Globus pallidus (tissue), 1 donor: Measurements from ENCODE around the gene CD244.
"Not testable (repeated sequence)": the region's sequence is repeated elsewhere in the genome, so short reads cannot be mapped to it uniquely, and the experiment has no call there.

Experiments
- DNase-seq: peaks from one replicate; pipeline ENCODE4 v3.0.0-alpha.2; 2015; ENCODE audit warnings: low spot score

Gene CD244

DNA sequence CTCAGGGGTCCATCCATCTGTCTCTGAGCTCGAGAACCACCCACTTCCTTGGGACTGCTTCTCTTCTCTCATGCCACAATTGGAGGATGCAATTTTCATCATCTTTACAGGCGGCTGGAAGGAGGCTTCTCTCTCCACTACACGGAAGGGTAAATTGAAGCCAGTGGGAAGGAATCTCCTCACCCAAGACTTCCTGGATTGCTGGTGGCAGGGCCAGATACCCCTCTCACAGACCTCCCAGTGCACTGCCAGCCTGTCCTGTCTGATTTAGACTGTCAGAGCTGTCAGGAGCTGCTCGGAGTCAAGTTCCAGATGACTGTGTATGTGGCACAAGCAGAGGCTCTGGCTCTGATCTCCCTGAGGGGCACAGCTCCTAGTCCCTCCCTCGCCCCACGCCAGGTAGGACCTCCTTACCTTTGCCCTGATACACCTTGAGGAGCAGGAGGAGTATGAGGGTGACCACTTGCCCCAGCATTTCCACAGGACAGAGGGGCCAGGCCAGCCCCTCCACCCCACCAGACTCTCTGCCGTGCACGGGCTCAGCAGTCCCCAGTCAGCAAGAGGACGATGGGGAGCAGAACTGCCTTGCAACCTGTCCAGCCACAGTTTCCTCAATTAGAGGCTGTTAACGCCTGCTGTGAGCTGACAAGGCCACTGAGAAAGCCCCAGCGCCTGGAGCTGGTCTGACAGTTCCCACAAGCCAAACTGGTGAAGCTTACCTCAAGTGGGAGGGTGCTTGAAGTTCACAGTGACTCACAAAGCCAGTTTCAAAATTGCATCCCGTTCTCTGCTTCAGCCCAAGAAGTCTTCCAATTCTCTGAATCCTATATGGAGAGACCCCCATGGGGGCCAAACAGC, at the start of gene CD244:
TSS of gene CD244 (minus strand) at position 685 of the 858 bp plus-strand sequence. CDS start at position 475, 210 bp downstream.
- no peak for DNase-seq

GRCh38 chr1:160911925-160912324, 49.2 kb upstream of the CD244 start:
- no peak for DNase-seq

DNA sequence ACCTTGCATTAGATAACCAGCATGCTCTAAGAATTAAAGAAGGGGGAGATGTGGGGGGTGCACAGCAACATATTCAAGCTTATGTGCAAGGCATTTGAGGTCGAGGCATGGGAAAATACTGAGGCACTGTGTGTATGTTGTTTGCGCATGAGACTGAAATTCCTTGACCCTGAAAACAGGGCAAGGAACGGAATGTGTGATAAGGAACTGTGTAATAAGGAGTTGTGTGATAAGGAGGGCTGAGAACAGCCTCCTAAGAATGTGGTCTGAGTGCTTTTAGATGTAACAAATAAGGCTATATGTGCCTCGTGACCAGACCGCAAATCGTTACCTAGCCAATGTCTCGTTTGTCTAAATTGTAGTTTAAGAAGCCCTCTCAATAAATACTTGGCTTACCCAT, 48.8 kb upstream of the CD244 start:
- no peak for DNase-seq

GRCh38 chr1:160910170-160910750, 47.6 kb upstream of the CD244 start:
- DNase-seq: no peak

- DNase-seq: no peak
These were observed 45.3 kb upstream of the CD244 start for GRCh38 chr1:160907976-160908375.

DNA sequence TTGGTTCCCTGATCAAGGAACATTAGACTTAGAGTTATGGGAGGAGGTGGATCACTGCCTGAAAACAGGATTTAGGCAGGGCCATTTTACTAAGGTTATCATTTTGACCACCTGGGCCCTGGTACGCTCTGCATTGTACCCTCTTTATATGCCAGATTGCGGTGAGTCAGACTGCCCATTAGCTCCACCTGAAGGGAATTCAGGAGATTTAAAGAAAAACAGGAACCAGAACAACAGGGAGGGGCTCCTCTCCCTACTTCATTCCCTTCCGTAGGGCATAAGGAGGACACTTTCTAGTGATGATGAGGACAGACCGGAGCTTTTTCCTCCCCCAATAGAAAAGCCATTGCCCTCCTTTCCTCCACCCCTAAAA, 42.9 kb upstream of the CD244 start:
- DNase-seq: no peak

DNA sequence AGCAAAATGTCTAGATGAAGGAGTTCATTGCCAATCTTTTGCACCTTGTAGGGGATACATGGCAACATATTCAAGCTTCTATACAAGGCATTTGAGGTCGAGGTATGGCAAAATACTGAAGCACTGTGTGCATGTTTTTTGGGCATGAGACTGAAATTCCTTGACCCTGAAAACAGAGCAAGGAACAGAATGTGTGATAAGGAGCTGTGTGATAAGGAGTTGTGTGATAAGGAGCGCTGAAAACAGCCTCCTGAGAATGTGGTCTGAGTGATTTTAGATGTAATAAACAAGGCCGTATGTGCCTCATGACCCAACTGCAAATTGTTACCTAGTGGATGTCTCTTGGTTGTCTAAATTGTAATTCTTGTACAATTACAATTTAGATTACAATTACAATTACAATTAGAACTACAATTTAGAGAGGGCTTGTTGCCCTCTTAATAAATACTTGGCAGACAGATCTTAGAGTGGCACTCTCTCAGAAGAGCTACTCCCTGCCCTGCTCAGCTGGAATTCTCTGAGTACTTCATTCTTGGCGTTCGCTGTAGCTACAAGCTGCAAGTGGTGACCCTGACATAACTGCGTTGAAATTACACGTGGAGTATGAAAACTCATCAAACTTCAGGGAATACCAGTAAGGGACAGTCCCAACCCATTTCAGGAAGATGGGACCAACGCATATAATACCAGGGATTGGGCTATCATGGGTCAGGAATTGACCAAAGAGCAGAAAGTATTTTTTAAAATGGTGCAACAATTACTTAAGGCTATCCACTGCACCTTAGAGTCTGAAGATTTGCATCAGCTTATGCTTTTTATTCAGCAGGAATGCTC, 42.3 kb upstream of the CD244 start:
- DNase-seq: no peak

DNA sequence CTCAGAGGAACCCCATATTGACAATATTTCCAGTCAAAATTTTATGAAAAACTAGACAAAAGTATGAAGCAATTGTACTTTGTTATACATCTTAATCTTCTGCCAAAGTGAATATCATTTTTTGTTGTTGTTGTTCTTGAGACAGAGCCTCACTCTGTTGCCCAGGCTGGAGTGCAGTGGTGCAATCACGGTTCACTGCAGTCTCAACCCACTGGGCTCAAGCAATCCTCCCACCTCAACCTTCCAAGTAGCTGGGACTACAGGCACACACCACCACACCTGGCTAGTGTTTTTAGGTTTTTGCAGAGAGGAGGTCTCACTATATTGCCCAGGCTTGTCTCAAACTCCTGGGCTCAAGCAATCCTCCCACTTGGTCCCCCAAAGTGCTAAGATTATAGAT, 39.6 kb upstream of the CD244 start:
- DNase-seq: not testable (repeated sequence)

- DNase-seq: no peak
These were observed 39.1 kb upstream of the CD244 start for GRCh38 chr1:160901768-160902167.

- DNase-seq: not testable (repeated sequence)
These were observed 38.0 kb upstream of the CD244 start for GRCh38 chr1:160900683-160901082.

DNA sequence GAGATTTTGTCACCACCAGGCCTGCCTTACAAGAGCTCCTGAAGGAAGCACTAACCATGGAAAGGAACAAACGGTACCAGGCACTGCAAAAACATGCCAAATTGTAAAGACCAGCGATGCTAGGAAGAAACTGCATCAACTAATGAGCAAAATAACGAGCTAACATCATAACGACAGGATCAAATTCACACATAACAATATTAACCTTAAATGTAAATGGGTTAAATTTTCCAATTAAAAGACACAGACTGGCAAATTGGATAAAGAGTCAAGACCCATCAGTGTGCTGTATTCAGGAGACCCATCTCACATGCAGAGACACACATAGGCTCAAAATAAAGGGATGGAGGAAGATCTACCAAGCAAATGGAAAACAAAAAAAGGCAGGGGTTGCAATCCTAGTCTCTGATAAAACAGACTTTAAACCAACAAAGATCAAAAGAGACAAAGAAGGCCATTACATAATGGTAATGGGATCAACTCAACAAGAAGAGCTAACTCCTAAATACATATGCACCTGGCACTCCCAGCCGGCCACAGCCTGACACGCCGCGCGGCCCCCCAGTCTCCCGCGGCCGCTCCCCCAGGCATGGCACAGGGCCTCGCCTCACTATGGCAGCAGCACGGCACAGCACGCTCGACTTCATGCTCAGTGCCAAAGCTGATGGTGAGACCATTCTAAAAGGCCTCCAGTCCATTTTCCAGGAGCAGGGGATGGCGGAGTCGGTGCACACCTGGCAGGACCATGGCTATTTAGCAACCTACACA, 31.9 kb upstream of the CD244 start:
- not testable (repeated sequence) for DNase-seq

- no peak for DNase-seq
These were observed 28.8 kb upstream of the CD244 start for GRCh38 chr1:160891474-160891873.

DNA sequence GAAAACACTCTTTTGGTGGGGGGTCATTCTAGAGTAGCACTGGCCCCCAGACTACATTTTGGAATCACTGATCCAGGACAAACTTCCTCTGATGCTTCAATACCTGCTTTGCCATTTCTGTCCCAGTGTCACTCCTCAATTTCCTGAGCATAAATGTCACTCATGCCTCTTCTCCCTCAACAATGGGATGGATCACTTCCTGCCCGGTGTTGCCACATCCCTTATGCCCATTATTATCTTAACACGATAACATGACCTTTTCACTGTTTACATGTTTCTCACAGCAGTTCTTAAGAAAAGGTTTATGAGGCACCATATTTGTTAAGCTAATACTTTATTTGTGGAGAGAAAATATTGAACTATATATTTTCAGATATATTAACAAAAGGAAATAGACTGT, 26.2 kb upstream of the CD244 start:
- no peak for DNase-seq

DNA sequence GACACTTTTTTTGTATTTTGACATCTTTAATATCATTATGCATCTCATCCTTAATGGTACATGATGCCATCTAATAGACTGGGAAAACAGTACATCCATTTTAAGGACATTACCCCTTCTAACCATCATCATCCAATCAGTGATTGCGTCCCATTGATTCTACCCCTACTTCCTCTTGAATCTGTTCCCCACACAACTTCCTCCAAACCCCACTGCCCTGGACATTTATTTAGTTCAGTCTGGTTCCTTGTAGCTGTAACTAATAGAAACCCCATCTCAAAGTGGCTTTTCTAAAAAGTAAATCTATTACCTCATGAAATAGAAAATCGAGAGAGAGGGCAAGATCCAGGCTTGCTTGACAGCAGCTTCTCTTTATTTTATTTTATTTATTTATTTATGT, 24.4 kb upstream of the CD244 start:
- DNase-seq: no peak

- no peak for DNase-seq
These were observed 22.4 kb upstream of the CD244 start, which contains the start of gene ITLN1 for GRCh38 chr1:160885042-160885441. Gene ITLN1 (minus strand): TSS chr1:160885180. CDS start chr1:160884877, 303 bp downstream.

- no peak for DNase-seq
These were observed 21.9 kb upstream of the CD244 start for GRCh38 chr1:160884579-160884978.

DNA sequence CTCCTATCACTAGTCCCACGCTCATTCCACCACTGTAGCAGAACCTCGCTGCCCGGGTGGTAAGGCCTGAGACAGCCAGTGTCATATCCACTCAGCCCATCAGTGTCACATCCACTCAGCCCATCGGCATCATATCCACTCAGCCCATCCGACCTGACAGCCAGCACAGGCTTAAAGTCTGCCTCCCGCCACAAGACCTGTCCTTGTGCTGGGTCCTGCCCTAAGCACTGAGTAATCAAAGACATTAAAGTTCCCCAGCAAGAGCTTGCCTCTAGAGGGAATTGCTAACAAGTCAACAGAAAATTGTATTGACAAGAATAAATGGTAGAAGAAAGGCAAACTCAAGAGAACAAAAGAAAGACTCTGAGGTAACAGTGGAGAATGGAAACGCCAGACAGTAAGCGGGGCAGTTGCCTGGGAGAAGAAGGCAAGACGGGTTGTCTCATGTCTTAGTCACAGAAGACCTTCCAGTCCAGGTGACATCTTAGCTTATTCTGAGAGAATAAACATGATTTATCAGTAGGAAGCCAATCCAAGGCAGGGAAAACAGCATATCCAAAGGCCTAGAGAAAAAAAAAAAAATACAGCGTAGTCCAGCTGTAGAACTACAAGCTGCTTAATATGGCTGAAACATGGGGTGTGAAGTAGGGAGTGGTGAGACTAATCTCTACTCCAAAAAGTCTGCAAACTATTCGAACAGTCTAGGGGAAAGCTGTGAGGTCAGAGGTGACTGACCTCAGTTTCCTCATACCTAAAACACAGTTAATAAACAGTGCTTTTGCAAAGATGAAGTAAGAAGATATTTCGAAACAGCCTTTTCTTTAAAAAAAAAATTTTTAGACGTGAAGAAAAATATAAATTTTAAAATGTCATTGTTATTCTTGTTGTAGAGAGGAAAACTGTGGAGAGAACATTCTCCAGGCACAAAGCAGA, 21.2 kb upstream of the CD244 start:
- DNase-seq: no peak

DNA sequence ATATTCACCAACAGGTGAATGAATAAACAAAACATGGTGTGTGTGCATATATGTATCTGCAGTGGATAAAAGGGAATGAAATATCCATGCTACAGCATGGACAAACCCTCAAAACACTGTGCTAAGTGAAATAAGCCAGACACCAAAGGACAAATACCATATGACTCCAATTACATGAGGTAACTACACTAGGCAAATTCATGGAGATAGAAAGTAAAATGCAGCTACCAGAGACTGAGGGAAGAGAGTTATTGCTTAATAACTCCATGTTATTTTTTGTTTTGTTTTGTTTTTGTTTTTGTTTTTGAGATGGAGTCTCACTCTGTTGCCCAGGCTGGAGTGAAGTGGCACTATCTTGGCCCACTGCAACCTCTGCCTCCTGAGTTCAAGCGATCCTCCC, 19.9 kb upstream of the CD244 start:
- DNase-seq: no peak

DNA sequence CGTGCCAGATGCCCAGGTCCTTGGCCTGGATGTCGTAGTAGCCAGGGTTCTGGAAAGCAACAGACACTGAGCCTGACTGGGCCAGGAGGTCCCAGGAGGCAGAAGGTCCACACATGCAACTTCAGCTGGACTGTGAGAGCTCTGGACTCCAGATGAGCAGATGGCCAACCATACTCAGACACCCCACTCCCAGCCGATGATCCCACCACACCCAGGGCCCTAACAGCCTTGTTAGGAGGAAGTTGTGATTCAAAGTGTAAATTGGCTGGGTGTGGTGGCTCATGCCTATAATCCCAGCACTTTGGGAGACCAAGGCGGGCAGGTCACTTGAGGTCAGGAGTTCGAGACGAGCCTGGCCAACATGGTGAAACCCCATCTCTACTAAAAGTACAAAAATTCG, 18.6 kb upstream of the CD244 start:
- not testable (repeated sequence) for DNase-seq

GRCh38 chr1:160880216-160880615, 17.5 kb upstream of the CD244 start:
- no peak for DNase-seq

GRCh38 chr1:160879056-160879455, 16.4 kb upstream of the CD244 start:
- DNase-seq: no peak
